Stimulated activated CD8-positive, alpha-beta memory T cell treated with anti-CD3 and anti-CD28 coated beads, Interleukin-7, amount 100 ng/mL, for 1 hour (primary cell): ENCODE data around the gene DOK7.

Experiments used
- DNase-seq, 2 donors: peaks; one replicate each; pipeline ENCODE4 v3.0.0-alpha.2; 2020; ENCODE audit warnings: low read depth in 2 of 2

DOK7 gene

DNA sequence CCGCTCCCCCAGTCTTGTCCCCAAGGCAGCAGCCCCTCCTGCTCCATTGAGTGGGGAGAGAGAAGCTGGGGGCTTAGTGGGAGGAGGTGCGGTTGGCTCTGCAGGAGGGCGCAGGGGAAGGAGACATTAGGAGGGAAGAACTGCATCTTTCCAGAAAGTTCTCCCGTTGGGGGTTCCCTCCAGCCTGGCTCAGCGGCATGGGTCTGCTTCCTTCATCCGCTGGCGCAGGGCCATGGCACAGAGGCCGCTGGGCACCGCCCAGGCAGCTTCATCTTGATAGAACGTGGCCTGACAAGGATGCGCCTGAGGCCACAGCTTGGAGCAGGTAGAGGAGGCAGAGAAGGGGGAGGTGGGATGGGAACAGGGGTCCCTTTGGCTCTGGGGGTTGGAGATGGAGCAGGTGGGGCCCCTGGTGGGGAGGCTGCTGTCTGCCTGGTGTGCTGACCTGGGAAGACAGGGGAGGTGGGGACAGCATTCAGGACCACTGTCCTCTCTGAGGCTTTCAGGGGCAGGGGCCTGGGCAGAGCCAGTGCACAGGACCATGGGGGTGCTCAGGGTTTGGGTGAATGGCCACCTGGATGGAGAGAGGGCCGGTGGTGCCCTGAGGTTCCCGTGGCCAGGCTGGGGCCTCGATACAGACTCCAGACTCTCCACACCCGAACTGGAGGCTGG lies 12.1 kb downstream of the DOK7 start:
- no peak for DNase-seq

DNA sequence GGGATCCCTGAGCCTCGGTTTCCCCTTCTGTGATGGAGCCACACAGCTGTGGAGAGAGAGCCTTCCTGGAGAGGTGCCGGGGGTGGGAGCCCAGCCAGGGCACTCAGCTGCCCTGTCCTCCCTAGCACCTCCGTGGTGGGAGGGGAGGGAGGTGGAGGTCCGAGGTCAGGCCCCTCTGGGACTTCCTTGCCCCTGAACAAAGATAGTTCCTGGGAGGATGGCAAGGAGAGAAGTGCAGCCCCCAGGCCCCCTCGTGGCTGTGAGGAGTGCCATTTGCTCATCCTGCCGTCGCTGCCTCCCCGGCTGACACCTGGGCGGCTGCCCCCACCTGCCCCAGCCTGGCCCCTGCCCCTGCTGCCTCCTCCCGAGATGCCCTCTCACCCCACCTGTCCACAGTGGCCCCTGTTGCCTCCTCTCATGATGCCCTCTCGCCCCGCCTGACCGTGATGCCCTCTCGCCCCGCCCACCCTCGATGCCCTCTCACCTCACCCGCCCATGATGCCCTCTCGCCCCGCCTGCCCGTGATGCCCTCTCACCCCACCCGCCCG lies 12.7 kb downstream of the DOK7 start:
- no peak for DNase-seq

DNA sequence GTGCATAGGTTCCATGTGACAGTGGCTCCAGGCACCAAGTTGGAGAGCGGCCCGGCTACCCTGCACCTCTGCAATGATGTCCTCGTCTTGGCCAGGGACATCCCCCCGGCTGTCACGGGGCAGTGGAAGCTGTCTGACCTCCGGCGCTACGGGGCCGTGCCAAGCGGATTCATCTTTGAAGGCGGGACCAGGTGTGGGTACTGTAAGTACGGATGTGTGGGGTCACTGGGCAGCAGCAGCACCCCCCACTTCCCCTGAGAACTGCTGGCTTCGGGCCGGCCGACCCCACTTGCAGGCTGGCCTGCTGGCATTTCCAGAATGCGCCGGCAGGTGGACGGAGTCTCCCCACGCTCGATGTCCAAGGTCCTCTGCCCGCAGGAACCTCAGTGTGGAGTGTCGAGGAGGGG lies 13.2 kb downstream of the DOK7 start:
- DNase-seq, result no peak

DNA sequence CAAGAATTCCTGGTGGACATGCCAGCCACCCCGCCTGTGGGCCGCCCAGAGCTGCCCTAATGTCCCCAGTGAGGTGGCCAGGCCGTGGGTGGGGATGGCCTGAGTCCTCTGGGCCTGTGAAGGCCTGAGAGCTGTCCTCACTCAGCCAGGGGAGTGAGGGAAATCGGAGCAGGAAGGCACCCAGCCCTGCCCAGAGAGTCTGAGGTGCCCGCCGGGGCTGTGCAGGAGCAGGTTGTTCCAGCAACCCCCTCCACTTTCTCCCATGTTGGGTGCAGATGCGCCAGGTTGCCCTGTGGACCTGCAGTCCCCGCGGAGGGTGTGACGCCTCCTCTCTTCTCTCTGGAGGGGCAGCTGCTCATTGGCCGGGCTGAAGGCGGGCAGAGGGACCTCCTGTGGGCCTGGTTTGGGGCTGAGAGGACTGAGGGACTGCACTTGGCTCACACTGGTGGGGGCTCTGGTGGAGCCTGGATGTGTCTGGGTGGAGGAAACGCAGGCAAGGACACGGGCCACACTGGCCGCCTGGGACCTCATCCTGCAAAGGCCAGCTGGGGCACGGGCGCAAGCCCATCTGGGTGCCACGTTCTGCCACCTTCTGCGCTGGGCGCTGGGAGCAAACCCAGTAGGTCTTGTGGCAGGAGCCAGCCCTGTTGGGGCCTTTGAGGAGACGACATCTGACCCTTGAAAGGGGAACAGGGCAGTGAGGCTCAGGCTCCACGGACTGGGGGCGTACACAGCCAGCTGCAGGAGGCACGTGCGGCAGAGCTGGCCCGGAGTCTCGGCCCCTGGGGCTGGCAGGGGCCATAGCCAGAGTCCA lies 14.0 kb downstream of the DOK7 start:
- no peak for DNase-seq

DNA sequence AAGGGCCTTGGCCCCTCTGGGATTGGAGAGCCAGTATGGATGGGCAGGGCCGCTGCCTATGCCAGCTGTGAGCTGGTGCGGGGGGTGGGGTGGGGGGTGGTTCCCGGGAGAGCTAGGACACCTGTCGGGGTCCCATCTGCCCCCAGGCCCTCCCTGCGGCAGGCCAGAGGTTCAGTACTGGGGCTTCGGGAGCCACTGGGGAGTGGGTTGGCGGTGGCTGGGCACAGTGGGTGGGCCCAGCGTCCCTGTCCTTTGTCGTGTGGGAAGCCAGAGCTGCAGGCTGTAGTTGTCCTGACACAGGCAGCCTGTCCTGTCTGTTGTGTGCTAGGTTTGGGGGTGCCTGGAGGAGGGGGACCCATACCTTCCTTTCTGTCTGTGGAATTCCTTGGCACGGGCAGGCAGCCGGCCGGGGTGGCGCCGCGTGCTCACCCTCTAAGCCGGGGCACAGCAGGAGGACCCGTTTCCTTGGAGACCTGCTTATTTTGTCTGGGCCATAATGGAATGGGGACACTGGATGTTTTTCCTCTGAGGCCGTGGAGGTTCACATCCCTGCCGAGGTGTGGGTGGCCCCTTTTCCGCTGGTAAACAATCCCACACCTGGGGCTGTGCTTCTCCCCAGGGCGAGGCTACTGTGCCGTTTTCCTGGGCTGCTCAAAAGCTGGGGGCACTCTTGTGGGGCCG lies 14.8 kb downstream of the DOK7 start:
- DNase-seq, result no peak

DNA sequence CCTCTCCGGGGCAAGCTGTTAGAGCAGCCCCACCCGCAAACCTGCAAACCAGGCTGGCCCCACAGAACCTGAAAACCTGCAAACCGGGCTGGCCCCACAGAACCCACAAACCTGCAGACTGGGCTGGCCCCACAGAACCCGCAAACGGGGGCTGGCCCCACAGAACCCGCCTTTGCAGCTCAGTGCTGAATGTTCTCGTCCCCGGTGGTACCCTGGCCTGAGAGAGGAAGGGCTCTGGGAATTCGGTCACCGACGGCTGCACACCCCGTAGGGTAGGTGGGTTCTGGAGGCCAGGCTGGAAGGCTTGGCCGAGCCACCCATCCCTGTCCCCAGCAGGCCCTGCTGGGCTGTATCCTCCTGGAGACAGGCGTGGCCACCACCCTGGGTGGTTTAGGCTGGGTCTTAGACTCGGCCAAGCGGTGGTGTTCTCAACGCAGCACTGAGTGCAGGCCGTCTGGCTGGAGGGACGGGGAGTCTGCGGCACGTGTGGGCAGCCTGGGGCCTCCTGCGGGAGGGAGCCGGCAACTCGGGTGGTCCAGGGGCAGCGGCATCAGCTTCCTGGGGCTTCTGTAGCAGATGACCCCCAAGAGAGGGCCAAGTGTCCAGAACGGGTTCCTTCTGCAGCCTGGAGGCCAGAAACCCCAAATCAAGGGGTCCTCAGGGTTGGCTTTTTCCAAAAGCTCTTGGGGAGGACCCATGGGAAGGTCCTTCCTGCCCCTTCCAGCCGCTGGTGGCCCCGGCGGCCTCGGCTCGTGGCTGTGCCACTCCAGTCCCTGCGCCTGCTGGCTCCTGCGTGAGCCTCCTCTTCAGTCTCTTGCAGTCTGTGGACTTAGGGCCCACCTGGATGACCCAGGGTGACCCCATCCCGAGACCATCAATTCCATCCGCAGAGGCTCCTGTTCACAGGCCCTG lies 15.6 kb downstream of the DOK7 start:
- DNase-seq, result no peak

DNA sequence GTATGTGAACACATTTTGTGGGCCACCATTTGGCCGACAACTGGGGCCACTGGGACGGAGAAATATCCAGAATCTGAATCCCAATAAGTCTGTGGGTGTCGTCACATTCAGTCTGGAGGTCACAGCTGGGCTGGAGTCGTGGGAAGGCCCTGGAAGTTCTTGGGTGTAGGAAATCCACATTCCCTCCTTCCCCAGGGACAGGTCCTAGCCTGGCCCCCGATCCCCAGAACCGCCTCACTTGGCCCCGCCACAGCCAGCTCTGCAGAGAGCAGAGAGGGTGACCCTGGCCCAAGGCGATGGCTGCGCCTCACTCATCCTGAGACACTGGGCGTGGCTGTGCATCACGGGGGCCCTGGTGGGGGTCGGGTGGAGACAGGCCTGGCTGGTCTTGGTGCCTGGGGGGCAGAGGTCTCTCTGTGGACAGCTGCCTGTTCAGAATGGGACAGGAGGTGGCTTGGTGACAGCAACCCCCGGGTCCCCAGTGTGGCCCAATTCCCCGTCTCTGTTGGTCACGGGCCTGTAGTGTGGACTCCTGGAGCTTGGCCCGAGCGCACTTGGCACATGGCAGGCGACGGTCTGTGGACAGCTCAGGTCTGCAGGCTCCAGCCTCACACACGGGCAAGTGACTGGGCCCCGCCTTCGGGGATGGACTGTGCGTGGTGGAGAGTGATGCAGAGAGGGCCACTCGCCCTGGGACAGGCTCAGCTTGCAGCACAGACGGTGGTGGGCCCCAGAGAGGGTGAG lies 16.4 kb downstream of the DOK7 start:
- no peak for DNase-seq

DNA sequence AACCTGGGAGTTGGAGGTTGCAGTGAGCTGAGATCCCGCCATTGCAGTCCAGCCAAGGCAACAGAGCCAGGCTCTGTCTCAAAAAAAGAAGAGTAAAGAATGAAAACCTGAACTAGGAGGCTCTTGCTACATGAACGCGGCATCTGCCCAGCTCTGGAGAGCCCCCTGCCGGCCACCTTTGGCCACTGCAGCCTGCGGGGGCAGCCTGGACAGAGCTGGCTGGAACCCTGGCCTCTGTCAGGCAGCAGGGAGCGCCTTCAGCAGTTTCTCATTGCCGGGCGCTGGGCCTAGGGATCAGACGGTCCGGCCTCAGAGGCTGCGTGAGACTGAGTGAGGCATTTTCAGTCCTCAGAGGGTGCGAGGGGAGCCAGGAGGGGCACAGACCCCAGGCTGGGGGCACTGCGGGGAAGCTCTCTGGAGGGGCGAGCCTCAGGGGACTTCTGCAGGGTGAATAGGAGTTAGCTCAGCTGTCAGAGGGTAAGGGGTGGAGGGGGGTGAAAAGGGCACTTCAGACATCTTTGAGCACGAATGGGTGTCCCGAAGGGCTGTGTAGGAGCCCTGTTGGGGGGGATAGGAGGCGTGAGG lies 17.5 kb downstream of the DOK7 start:
- peak; percentile 35 to 52 for DNase-seq

DNA sequence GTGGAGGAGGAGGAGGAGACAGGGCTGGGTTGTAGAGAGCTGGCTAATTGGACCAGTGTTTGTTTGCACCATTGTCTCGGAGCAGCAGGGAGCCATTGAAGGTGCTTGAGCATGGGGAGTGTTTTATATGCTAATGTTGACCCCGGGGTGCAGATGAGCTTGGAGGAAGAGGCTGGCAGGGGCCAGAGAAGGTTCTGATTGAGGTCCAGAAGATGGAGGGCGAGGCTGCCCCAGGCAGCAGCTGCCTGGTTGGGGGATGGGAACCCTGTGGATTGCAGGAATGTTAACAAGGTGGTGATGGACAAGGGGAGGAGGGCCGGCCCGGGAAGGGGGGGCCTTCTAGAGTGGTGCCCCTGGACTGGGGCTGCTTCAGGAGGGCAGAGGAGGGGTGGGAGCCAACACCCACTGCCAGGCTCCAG lies 18.0 kb downstream of the DOK7 start:
- no peak for DNase-seq

DNA sequence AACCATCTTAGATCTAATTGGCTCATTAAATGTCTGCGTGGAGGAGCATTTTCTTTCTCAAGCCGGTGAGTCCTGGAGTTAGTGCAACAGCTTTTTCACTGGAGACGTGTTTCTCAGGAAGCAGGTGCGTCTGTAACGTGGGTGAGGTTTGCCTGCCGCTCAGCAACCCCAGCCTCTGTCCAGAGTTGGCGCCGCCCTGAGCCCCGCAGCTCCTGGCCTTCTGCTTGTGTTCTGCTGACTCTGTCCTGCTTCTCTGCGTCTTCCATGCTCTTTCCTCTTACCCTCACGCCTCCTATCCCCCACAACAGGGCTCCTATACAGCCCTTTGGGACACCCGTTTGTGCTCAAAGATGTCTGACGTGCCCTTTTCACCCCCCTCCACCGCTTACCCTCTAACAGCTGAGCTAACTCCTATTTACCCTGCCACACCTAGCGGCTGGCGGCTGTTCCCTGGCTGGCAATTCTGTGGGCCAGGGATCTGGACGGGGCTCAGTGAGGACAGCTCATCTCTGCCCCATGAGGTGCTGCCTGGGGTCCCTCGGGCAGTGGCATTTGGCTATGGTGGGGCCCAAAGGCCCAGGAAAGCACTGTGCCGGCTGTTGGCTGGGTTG lies 18.8 kb downstream of the DOK7 start:
- DNase-seq, result no peak

DNA sequence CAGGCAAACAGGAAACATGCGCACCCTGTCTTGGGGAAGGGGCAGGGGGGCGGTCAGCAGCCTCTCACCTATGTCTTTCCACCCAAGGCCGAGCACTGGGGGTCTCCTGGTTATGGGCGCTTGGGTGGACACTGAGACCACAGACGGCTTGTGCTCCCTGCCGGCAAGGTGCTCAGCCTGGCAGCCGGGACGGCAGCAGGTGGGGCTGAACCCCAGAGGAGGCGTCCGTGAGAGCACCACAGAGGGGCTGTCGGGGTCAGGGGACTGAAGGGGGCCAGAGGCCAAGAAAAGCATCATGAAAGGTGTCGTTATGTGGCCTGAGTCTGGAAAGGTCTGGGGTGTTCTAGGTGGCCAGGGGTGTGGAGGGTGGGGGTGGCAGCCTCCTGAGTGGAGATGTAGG lies 19.6 kb downstream of the DOK7 start:
- DNase-seq, result no peak

DNA sequence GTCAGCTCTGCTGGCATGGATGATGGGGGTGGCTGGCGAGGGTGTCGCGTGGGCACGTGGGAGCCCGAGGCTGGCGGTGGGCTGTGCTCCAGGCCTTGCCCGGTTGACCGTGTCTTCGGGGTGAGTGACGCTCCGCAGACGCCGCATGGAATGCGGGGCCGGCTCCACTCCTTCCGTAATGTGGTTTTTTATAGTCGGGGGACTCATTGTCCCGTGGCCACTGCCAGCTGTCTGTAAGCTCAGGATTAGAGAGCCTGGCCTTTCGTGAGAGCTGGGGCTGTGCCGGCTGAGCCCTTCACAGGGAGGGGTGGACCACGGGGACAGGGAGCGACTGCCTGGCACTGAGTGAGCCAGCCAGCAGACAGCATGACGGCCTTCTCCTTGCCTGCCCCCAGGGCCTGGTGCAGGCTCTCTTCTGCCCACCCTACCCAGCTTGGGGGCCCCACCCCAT lies 20.4 kb downstream of the DOK7 start:
- no peak for DNase-seq

DNA sequence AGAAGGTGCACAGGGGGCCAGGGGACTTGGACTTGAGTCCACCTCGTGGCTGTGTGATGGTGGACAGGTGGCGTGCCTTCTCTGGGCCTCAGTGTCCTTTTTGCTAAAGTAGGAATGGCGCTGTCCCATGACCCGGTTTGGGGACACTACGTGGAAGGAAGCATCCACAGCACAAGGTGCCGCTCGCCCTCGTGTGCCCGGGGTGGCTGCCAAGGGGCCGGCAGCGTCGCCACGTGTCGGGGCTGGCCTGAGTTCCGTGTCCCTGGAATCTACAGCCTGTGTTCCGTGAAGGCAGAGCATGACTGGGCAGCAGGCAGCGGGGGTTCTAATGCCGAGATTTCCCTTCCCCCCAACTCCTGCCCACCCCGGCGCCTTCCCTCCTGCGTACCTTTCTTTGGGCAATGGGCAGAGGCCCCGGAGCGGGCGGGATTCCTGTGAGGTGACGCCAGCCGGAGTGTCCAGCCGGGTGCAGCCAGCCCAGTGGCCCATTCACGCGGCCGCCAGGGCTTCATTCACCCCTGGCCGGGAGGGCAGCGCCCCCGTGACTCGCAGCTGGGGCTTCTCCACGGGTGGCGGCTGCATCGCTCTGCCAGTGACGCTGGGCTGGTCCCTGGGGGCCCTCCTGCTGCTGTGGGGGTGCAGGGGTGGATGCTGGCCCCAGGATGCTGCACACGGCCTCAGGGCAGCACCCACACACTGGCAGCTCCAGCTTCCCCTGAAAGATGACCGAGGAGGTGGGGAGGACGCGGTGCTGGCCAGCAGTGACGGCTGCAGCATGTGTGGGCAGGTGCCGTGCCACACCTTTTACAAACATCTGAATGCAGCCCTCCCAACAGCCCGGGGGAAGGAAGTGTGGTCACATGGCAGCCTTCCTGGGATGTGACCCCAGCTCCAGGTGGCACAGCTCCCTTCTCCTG lies 21.2 kb downstream of the DOK7 start:
- no peak for DNase-seq

DNA sequence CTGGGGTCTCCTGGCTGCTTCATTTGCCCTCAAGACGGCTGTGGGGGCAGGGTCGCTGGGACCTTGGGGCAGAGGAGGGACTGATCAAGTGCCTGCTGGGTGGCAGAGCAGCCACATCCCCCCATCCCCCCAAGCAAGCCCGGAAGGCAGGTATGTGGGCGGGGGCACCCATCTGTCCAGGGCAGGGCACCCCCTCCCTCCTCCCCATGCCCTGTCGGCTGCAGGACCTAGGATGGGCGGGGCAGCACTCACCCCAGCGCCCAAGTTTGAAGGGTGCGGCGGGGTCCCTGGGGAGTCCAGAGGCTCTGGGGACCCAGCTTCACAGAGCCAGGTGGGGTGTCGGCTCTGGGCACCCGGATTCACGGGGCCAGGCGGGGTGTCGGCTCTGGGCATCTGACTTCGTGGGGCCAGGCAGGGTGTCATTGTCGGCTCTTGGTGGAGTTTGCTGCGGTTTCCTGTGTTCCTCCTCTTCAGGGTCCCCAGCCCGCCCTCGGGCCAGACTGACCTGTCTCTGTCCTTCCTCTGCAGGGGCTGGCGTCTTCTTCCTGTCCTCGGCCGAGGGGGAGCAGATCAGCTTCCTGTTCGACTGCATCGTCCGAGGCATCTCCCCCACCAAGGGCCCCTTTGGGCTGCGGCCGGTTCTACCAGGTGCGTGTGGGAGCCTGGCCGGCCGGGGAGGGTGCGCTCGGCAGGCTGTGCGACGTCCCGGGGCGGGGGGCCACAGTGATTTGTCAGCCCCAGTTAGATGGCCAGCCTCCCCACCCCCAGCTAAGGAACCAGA lies 22.1 kb downstream of the DOK7 start:
- DNase-seq, result no peak

DNA sequence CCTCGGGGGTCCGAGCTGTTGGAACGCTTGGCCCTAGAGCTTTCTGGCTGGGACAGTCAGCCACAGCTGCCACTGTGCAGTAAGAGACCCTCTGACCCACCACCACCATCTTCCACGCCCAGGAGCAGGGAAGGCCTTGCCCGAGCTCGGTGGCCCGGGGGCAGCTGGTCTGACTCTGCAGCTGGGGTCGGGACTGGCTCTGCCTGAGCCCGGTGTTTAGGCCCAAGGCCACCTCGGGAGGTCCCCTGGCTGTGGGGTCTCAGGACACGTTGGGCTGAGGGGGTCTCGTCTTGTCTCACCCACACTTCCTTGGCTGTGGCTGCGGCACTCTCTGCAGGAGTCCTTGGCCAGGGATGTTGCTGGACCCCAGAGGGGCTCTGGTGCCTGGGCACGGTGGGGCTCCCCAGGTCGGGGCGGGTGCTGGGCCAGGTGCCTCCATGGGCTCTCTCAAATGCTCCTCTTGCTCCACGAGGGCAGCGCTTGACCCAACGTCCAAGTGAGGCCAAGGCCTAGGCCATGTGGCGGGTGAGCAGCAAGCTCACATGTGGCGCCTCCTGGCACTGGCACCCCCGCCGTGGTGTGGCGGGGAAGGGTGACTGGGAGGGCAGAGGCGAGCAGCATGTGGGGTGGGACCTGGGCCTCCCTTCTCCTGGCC lies 22.9 kb downstream of the DOK7 start:
- no peak for DNase-seq

DNA sequence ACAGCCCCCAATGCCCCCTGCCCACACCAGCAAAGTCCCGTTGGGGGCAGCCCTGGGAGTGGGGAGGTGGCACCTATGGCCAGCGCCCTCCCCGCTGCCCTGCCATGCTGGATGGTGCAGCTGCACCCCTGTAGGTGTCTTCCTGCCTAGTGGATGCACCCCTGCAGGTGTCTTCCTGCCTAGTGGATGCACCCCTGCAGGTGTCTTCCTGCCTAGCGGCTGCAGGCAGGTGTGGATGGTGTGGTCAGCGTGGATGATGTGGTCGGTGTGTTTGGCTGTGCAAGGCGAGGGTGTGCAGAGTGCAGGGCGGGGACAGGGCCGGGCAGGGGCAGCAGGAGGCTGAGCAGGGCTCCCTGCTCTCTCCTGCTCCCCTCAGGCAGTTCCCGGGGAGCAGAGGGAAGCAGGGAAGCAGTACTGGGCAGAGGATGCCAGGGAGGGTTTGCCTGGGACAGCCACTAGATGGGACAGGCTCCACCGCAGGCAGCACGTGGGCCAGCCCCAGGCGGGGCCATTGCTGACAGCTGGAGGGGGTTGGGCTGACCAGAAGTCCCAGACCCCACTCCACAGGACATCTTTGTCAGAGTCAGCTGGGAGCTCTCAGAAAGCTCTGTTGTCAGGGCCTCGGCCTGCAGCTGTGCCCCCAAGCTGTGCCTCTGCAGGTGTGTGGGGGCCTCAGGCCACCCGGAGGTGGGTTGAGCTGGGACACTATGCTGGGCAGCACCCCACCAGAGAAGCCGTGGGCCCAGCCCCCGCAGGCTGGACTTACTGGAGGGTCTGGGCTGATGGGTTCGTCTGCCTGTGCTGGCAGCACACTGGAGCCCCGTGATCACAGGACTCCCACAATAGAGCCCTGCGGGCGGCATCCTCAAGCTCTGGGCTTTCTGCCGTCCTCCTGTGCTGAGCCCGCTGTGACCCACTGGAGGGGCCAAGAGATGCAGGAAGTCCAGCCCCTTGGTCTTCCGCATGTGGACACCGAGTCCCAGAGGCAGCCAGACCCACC lies 23.7 kb downstream of the DOK7 start:
- no peak for DNase-seq
